ENCODE data around the gene WDR55.

DNA sequence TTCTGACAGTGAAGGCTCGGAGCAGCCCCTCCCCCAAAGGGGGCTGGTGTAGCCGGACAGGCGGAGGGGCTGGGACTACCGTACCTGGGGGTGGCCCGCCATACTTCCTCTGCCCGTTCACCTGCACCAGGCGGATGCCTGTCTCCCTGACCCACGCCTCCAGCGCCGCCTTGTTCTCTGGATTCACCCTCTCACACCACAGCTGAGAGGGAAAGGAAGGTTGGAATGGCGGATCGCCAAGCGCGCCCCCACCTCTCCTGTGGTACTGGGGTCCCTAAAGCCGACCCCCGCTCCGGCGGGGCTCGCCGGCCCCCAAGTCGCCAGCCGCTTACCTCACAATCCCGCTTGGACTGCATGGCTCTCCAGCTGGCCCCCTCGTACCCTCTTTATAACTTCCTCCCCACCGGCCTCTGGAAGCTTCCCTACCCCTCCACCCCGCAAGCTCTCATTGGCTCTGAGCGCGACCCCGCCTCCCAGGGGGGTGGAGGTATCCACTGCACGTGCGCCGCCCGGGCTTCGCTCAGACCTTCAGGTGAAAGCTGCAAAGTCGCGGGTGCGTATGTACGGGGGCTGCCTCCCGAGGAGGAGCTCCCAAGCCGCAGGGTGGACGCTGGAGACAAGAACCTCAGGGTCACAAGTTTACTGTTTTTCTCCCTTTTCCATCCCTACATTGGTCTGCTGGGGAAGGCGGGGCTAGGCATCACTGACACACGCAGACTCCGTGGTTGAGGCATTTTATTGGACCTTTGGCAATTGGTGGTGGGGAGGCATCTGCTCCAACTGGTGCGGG, 8.7 kb downstream of the WDR55 start, which contains the start of gene DND1:
- TF ChIP-seq, protein P1, sequence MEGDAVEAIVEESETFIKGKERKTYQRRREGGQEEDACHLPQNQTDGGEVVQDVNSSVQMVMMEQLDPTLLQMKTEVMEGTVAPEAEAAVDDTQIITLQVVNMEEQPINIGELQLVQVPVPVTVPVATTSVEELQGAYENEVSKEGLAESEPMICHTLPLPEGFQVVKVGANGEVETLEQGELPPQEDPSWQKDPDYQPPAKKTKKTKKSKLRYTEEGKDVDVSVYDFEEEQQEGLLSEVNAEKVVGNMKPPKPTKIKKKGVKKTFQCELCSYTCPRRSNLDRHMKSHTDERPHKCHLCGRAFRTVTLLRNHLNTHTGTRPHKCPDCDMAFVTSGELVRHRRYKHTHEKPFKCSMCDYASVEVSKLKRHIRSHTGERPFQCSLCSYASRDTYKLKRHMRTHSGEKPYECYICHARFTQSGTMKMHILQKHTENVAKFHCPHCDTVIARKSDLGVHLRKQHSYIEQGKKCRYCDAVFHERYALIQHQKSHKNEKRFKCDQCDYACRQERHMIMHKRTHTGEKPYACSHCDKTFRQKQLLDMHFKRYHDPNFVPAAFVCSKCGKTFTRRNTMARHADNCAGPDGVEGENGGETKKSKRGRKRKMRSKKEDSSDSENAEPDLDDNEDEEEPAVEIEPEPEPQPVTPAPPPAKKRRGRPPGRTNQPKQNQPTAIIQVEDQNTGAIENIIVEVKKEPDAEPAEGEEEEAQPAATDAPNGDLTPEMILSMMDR (IDR thresholded peaks at IDR 0.05), result no peak
- TF ChIP-seq POLR2A (IDR thresholded peaks at IDR 0.05), result no peak
